Cardiac fibroblast (primary cell): Measurements from ENCODE around the gene NRSN2.

Source experiments
- DNase-seq, 2 donors: peaks; one replicate each; pipeline versions ENCODE4 v3.0.0 to v3.0.0-alpha.2; 2010; ENCODE audit warnings: low read depth in 2 of 2
- H3K4me3 ChIP-seq, 2 donors: replicated peaks in 1 of 2; 1 replicate in 1 of 2; 2 replicates in 1 of 2; pipeline ENCODE4 v1.5.1; 2011; ENCODE audit warnings: low read depth in 2 of 2, low read length in 2 of 2, mild to moderate bottlenecking in 2 of 2, moderate library complexity in 1 of 2
- CTCF ChIP-seq: IDR thresholded peaks from one replicate; pipeline ENCODE4 v1.5.1; 2011; ENCODE audit warnings: low read depth, mild to moderate bottlenecking, low read length, inconsistent platforms

NRSN2 gene

GRCh38 chr20:346640-347316 is at the start of gene NRSN2:
TSS of gene NRSN2 (plus strand) at chr20:347111. CDS start at chr20:349644, 2,533 bp downstream.
- peak within 1 kb of the TSS; percentile 66 to 79 for H3K4me3 ChIP-seq
- peak; percentile 55 to 76 for DNase-seq
- TF ChIP-seq CTCF, result no peak

- no peak for TF ChIP-seq CTCF
- peak; percentile 77 to 78 for DNase-seq
- H3K4me3 ChIP-seq, result peak overlapping the region; percentile 91 to 92
These were observed 48.8 kb upstream of the NRSN2 start for GRCh38 chr20:297925-298775.

- peak overlapping the region; percentile 91 to 92 for H3K4me3 ChIP-seq
- no peak for DNase-seq
- TF ChIP-seq CTCF, result no peak
These were observed 48.0 kb upstream of the NRSN2 start for GRCh38 chr20:298776-299391.

GRCh38 chr20:300345-300990 is 46.4 kb upstream of the NRSN2 start:
- H3K4me3 ChIP-seq, result peak overlapping the region in 1 of 2 donors; percentile 92
- TF ChIP-seq CTCF, result no peak
- peak in 1 of 2 donors; percentile 22 for DNase-seq

- no peak for TF ChIP-seq CTCF
- DNase-seq, result no peak
- no peak overlapping the region for H3K4me3 ChIP-seq
These were observed 44.7 kb upstream of the NRSN2 start for GRCh38 chr20:301886-302848.

GRCh38 chr20:305745-306144 is 41.2 kb upstream of the NRSN2 start:
- no peak for TF ChIP-seq CTCF
- H3K4me3 ChIP-seq, result no peak overlapping the region
- DNase-seq, result no peak
